IMR-90 (cell line): ENCODE results near the gene RAB3GAP2. TPM values are rescaled to one million over a fixed set of nuclear protein-coding genes. Genes with fewer than 3 reads are reported as not detected.

Experiments used
- ATAC-seq: fragments of 200-7000 bp; cut with Tn5 transposase; 2 replicates; pipeline ENCODE4 v1.9.1; 2020; ENCODE audit warnings: low read depth, mild to moderate bottlenecking, moderate library complexity
- BruUV-seq: library from RNA; stranded (reverse); fragments of 400-500 nt; replicated peaks from 2 replicates; lab custom pipeline; 2021; lab: Mats Ljungman, UMichigan
- CTCF ChIA-PET: fragments of 300-600 bp; formaldehyde crosslinking; extraction: SDS; loops from one replicate; lab custom pipeline; 2021; ENCODE audit warnings: antibody characterized with exemption; lab: Yijun Ruan, JAX
- POLR2A ChIA-PET: fragments of 300-600 bp; sonication (Branson Sonifier 250); formaldehyde crosslinking; loops from one replicate; lab custom pipeline; 2022; ENCODE audit warnings: antibody characterized with exemption; ENCODE audit not compliant: unreplicated experiment; lab: Charles Lee
- DNase-seq: peaks from one replicate; pipeline ENCODE4 v3.0.0; 2013
- H2AFZ ChIP-seq: replicated peaks from 2 replicates; pipeline ENCODE3; 2013; ENCODE audit warnings: low read length, mild to moderate bottlenecking; ENCODE audit not compliant: poor library complexity
- H2AK5ac ChIP-seq: 2 replicates; pipeline ENCODE4 v1.6.1; 2013; ENCODE audit warnings: low read depth, low read length, inconsistent platforms
- H2AK9ac ChIP-seq: replicated peaks from 2 replicates; pipeline ENCODE3; 2013; ENCODE audit warnings: mild to moderate bottlenecking, low read depth, low read length, moderate library complexity; ENCODE audit not compliant: poor library complexity
- H2BK120ac ChIP-seq: 2 replicates; pipeline ENCODE4 v1.6.1; 2013; ENCODE audit warnings: low read depth, low read length, inconsistent platforms
- H2BK15ac ChIP-seq: 3 replicates; pipeline ENCODE4 v1.6.1; 2013; ENCODE audit warnings: low read depth, low read length, inconsistent platforms
- H2BK20ac ChIP-seq: 2 replicates; pipeline ENCODE4 v1.6.1; 2013; ENCODE audit warnings: low read depth, mild to moderate bottlenecking, inconsistent platforms, low read length, moderate library complexity
- H2BK5ac ChIP-seq: 2 replicates; pipeline ENCODE4 v1.6.1; 2013; ENCODE audit warnings: mild to moderate bottlenecking, low read depth, low read length, inconsistent platforms; ENCODE audit not compliant: poor library complexity, severe bottlenecking
- H3K14ac ChIP-seq: replicated peaks from 2 replicates; pipeline ENCODE4 v1.6.1; 2013; ENCODE audit warnings: low read depth, low read length, inconsistent platforms
- H3K18ac ChIP-seq: 2 replicates; pipeline ENCODE4 v1.6.1; 2013; ENCODE audit warnings: low read depth, low read length, control low read depth
- H3K23ac ChIP-seq: 2 replicates; pipeline ENCODE4 v1.6.1; 2013; ENCODE audit warnings: low read depth, low read length, inconsistent platforms
- H3K27ac ChIP-seq: 2 replicates; pipeline ENCODE4 v1.5.1; 2013; ENCODE audit warnings: mild to moderate bottlenecking, control low read depth, low read length; ENCODE audit not compliant: insufficient read depth
- H3K27me3 ChIP-seq: 2 replicates; pipeline ENCODE4 v1.6.1; 2013; ENCODE audit warnings: low read length; ENCODE audit not compliant: control insufficient read depth, insufficient read depth
- H3K36me3 ChIP-seq: 2 replicates; pipeline ENCODE4 v1.6.1; 2013; ENCODE audit warnings: low read length, mixed read lengths; ENCODE audit not compliant: control insufficient read depth, insufficient read depth
- H3K4ac ChIP-seq: 2 replicates; pipeline ENCODE4 v1.6.1; 2013; ENCODE audit warnings: low read depth, low read length, inconsistent platforms
- H3K4me1 ChIP-seq: 2 replicates; pipeline ENCODE4 v1.6.1; 2013; ENCODE audit warnings: low read length, mixed read lengths; ENCODE audit not compliant: control insufficient read depth, insufficient read depth
- H3K4me2 ChIP-seq: 2 replicates; pipeline ENCODE4 v1.6.1; 2013; ENCODE audit warnings: low read depth, mild to moderate bottlenecking, control low read depth, low read length, moderate library complexity
- H3K4me3 ChIP-seq: 2 replicates; pipeline ENCODE4 v1.5.1; 2013; ENCODE audit warnings: low read depth, mild to moderate bottlenecking, control low read depth, low read length, moderate library complexity; ENCODE audit not compliant: insufficient read depth
- H3K56ac ChIP-seq: 2 replicates; pipeline ENCODE4 v1.6.1; 2013; ENCODE audit warnings: low read length, inconsistent platforms; ENCODE audit not compliant: insufficient read depth; ENCODE audit errors: extremely low read depth
- H3K79me1 ChIP-seq, 2 experiments: 2 replicates each; pipeline ENCODE4 v1.6.1; 2013; ENCODE audit warnings: low read length in 2 of 2, inconsistent platforms in 1 of 2, low read depth in 1 of 2
- H3K9ac ChIP-seq: 2 replicates; pipeline ENCODE4 v1.6.1; 2013; ENCODE audit warnings: low read depth, low read length, control low read depth
- H3K9me1 ChIP-seq: 2 replicates; pipeline ENCODE4 v1.6.1; 2013; ENCODE audit warnings: low read length, inconsistent platforms; ENCODE audit not compliant: insufficient read depth
- H3K9me3 ChIP-seq: 2 replicates; pipeline ENCODE4 v1.6.1; 2013; ENCODE audit warnings: low read length; ENCODE audit not compliant: control insufficient read depth, insufficient read depth
- H4K20me1 ChIP-seq: 2 replicates; pipeline ENCODE4 v1.6.1; 2013; ENCODE audit warnings: low read length, inconsistent platforms; ENCODE audit not compliant: insufficient read depth
- H4K5ac ChIP-seq: 2 replicates; pipeline ENCODE4 v1.6.1; 2013; ENCODE audit warnings: mild to moderate bottlenecking, low read depth, low read length, control low read depth
- H4K8ac ChIP-seq, 2 experiments: 2 replicates each; pipeline ENCODE4 v1.6.1; 2013; ENCODE audit warnings: low read depth in 2 of 2, low read length in 2 of 2, control low read depth in 1 of 2, inconsistent platforms in 1 of 2
- H4K91ac ChIP-seq: 2 replicates; pipeline ENCODE4 v1.6.1; 2013; ENCODE audit warnings: low read depth, low read length, inconsistent platforms; ENCODE audit not compliant: insufficient read depth
- BHLHE40 ChIP-seq: fragments of 150-350 bp; IDR thresholded peaks from 2 replicates; pipeline ENCODE4 v1.6.1; 2016; ENCODE audit warnings: mild to moderate bottlenecking, low read depth, low read length
- ELK1 ChIP-seq: fragments of 150-350 bp; IDR thresholded peaks from 2 replicates; pipeline ENCODE4 v1.6.1; 2016; ENCODE audit warnings: low read depth, mild to moderate bottlenecking, low read length, moderate library complexity, borderline replicate concordance
- RAD21 ChIP-seq: IDR thresholded peaks from 2 replicates; pipeline ENCODE4 v1.6.1; 2012; ENCODE audit warnings: low read length, improper control_type of control experiment
- SMC3 ChIP-seq: fragments of 150-350 bp; IDR thresholded peaks from 2 replicates; pipeline ENCODE4 v1.6.1; 2016; ENCODE audit warnings: low read depth, mild to moderate bottlenecking, antibody characterized with exemption, low read length, moderate library complexity
- WGBS, 2 experiments: methylation state at CpG; one replicate each; pipeline versions ENCODE4 v1.1.5 to v1.1.7; 2013; ENCODE audit warnings: missing lambda C conversion rate in 2 of 2; ENCODE audit not compliant: insufficient read length in 1 of 2; ENCODE audit errors: extremely low coverage in 2 of 2; 5-methylcytosine and 5-hydroxymethylcytosine counted together
- dilution Hi-C: fragments of 300-500 bp; cut with HindIII; formaldehyde crosslinking; loops from one replicate; pipeline ENCODE4 v1.14.3; 2018; ENCODE audit warnings: low sequenced_read_pairs; ENCODE audit not compliant: unreplicated experiment
- in situ Hi-C: fragments of 300-500 bp; cut with MboI; formaldehyde crosslinking; loops from 3 replicates; pipeline ENCODE4 v1.14.3; 2019; ENCODE audit warnings: low sequenced_read_pairs, inconsistent platforms, mixed read lengths
- intact Hi-C: fragments of 100-400 bp; cut with micrococcal nuclease; formaldehyde crosslinking; loops from 2 replicates; pipeline ENCODE4 v1.10.0; 2022
- polyA plus RNA-seq, 3 experiments: library from polyadenylated mRNA; depleted of rRNA; stranded (reverse); fragments of >200 nt; gene quantifications; 2 replicates each; pipeline ENCODE4 v1.2.3, GENCODE V29; 2012; ENCODE audit warnings: low replicate concordance in 1 of 3
- total RNA-seq: library from RNA; depleted of rRNA; stranded (reverse); fragments of >200 nt; gene quantifications from 2 replicates; pipeline ENCODE4 v1.2.3, GENCODE V29; 2012

The RAB3GAP2 gene
- total and polyA plus RNA-seq, 2 of the 4 experiments (the other 2 are of a cell fraction) = 12.3 to 37.8 TPM

GRCh38 chr1:220144051-220144450, 128.2 kb downstream of the RAB3GAP2 start:
- dilution Hi-C loops = no loop called here

More at GRCh38 chr1:220144051-220144450, 128.2 kb downstream of the RAB3GAP2 start:
- TF ChIP-seq ELK1 = no peak
- TF ChIP-seq SMC3 = no peak
- no peak for TF ChIP-seq RAD21
- TF ChIP-seq BHLHE40 = no peak
- Histone ChIP-seq H3K23ac (no peak overlapping the region), H4K5ac (no peak overlapping the region), H3K36me3 (peaks cover 24% of the 10 kb centered on the region), H3K27ac (no peak overlapping the region), H3K27me3 (no peaks in the 10 kb centered on the region), H2AK9ac (no peak overlapping the region), H4K20me1 (no peaks in the 10 kb centered on the region), H2BK20ac (no peak overlapping the region), H3K18ac (no peak overlapping the region), H3K14ac (no peak overlapping the region), H2BK120ac (no peak overlapping the region), H2BK15ac (no peak overlapping the region), H3K56ac (no peak overlapping the region), H3K9me1 (no peaks in the 10 kb centered on the region), H3K9me3 (no peaks in the 10 kb centered on the region), H3K4me3 (no peak overlapping the region), H2BK5ac (no peak overlapping the region), H3K79me1 (no peaks in the 10 kb centered on the region; a peak in 1 of 4 replicates), H3K9ac (no peak overlapping the region), H3K4ac (no peak overlapping the region), H4K8ac (no peak overlapping the region), H2AK5ac (no peak overlapping the region), H2AFZ (no peak overlapping the region), H3K4me1 (no peaks in the 10 kb centered on the region), H3K4me2 (no peak overlapping the region), H4K91ac (no peak overlapping the region)
- 94% methylated on average over 3 of the region's 5 CpGs; no CpG with 5 or more reads in 1 of the 2 experiments for WGBS, 2 experiments
- ChIA-PET POLR2A (no interaction called here), CTCF (no interaction called here)
- no TSS peak for BruUV-seq
- intact Hi-C loops (no loop called here), in situ Hi-C loops (no loop called here)
- ATAC-seq (no peak), DNase-seq (no peak)
